GM19455 (cell line): ENCODE results near the gene TRMT2A.

Experiments
- ATAC-seq: cut with Tn5 transposase; IDR thresholded peaks from one replicate; pipeline ENCODE4 v1.9.1; 2021; ENCODE audit not compliant: unreplicated experiment

TRMT2A gene

DNA sequence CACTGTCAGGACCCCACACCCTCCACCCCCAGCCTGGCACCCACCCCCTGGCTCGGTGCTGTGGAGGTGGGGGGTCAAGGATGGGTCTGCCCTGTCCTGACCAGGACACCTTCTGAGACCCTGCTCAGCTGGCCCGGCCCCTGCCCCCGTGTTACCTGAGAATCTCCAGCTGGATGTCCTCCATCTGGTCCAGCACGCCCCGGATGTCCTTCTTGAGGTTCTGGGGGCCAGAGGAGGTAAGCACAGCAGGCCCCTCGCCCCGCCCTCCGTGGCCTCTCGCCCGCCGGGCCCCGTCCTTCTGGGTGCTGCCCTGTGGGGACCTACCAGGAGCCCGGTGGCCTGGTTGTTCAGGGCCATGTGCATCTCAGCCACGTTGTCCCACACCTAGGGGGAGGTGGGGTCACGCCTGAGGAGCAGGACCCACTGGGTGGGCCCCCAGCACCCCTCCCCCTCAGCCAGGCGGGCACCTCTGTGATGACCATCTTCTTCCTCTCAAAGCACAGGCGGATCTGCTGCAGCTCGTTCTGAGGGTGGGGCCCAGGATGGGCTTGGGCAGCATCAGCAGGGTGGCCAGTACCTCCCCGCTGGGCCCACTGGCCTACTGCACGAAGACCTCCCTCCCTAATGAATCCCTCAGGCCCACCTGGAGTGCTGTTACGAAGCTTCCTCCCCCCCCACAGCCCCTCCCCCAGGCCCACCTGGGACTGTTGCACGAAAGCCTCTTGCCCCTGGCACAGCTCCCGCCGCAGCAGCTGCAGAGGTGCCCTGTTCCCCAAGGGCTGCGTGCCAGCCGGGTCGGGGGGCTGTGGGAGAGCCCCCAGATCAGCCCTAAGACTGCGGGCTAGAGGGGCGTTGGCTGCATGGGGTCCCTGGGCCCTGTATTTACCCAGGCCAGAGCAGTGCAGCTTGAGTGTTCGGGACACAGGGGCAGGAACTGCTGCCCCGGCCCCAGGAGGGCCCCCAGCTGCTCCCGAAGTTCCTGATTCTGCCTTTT is 32.5 kb upstream of the TRMT2A start:
- ATAC-seq: no peak

DNA sequence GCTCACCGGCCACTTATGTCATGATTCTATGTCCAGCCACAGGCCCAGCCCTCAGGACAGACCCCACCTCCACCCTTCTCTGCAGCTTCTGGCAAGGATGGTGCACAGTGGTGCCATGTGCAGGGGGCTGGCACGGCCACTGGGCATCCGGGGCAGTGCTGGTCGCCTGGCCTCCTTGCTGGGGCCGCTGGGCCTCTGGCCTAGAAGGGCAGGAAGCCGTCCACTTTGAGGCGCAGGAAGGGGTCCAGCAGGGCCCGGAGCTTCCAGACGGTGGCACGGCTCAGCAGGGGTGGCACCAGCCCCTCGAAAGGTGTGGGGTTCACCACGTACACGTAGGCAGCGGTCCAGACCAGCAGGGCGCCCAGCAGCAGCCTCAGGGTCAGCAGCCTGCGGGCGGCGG is 31.4 kb upstream of the TRMT2A start:
- ATAC-seq: no peak

DNA sequence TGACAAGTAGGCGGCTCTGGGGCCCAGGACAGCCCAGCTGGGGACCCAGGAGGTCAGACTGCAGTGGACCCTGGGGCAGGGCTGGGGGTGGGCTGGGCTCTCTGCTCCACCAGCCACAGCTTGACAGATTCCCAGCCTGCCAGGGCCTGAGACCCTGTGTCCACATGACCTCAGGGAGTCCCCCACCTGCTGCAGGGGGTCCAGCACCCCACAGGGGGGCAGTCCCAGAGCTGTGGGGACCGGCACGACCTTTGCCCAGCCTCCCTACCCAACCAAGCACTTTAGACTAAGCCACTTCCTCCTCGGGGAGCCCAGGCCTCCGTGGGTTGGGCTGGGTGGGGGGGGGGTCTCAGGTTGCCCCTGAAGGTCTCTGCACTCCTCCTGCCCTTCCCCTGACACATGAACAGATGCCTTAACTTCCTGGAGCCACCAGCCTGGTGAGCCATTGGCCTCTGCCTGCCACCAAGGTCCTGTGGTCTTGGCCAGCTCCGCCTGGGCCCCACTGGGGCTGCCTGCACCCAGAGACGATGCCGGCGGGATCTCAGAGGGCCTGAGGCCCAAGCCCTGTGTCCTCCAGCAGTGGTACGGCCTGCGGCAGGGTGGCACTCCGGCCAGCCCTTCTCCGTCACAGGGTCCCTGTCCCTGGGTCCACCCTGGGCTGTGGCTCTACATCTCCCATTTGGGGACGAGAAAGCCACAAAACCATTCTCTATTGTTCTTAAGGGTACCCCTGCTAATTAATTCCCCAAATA is 30.4 kb upstream of the TRMT2A start:
- ATAC-seq: no peak

DNA sequence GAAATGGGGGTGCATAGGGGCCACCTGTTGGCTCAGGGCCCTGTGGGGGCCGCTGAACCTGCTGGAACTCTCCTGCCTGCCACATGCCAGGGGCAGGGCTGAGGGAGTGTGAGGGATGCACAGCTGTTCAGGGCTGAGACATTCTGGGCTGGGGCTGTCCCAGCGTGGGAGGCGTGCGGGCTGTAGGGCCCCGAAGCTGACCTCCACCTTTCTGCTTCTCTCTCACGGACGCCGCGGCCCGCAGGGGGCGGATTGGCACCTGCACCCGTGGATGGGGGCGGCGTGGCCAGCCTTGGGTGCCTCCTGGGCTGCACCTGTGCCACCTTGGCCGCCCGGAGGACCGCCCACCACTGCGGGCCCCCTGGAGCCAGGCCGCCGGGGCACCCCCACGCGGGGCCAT is 29.8 kb upstream of the TRMT2A start:
- no peak for ATAC-seq

- ATAC-seq: no peak
Measured at GRCh38 chr22:20145832-20146223, 28.8 kb upstream of the TRMT2A start.

GRCh38 chr22:20145206-20145831 is 28.3 kb upstream of the TRMT2A start:
- ATAC-seq: no peak

DNA sequence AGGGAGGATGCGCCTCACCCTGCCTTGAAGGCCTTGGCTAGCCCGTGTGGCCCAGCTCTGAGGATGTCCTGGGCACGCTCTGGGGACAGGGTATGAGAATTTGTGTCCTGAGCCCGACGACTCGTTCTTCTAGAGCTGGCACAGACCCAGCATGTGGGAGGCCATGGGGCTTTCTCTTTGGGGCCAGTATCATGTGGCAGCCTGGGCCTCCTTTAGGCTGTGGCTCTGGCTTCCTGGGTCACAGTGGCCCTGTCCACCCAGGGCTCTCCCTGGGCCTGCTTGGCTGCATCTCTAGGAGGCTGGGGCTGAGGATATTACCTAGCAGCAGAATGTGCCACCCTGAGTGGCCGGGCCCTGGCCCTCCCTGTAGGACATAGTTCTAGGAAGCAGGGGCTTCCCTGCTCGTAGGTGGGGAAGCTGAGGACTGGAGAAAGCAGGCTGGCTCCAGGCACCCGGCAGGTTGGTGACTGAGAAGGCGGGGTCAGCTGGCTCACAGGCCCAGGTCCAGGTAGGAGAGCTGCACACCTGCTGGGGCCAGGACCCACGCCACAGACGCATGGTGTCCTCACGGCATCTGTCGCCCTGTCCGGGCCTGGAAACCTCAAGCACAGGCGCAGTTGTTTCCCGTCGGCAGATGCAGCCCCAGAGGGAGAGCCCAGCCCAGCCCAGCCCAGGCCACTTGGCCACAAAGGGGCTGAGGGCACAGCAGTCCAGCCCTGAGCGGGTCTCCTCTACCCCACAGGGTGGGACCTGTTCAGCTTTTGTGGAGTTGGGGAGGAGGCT is 27.0 kb upstream of the TRMT2A start:
- ATAC-seq: no peak

DNA sequence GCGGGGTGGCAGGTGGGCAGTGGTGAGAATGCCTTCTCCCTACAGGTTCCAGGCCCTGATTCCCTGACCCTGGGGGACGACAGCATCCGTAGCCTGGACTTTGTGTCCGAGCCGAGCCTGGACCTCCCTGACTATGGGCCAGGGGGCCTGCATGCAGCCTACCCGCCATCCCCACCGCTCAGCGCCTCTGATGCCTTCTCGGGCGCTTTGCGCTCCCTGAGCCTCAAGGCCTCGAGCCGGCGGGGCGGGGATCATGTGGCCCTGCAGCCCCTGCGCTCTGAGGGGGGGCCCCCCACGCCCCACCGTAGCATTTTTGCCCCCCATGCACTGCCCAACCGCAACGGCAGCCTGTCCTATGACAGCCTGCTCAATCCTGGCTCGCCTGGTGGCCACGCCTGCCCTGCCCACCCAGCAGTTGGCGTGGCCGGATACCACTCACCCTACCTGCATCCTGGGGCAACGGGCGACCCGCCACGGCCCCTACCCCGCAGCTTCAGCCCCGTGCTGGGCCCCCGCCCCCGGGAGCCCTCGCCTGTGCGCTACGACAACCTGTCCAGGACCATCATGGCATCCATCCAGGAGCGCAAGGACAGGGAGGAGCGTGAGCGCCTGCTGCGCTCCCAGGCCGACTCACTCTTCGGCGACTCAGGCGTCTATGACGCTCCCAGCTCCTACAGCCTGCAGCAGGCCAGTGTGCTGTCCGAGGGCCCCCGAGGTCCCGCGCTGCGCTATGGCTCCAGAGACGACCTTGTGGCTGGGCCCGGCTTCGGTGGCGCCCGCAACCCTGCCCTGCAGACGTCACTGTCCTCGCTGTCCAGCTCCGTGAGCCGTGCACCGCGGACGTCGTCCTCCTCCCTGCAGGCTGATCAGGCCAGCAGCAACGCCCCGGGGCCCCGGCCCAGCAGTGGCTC is 25.9 kb upstream of the TRMT2A start:
- ATAC-seq: no peak

- ATAC-seq: no peak
Measured at GRCh38 chr22:20141186-20142077, 24.4 kb upstream of the TRMT2A start.

GRCh38 chr22:20140521-20140964 is 23.5 kb upstream of the TRMT2A start:
- no peak for ATAC-seq

GRCh38 chr22:20140107-20140445 is 23.1 kb upstream of the TRMT2A start:
- no peak for ATAC-seq

- no peak for ATAC-seq
Measured at GRCh38 chr22:20139391-20140106, 22.5 kb upstream of the TRMT2A start.

DNA sequence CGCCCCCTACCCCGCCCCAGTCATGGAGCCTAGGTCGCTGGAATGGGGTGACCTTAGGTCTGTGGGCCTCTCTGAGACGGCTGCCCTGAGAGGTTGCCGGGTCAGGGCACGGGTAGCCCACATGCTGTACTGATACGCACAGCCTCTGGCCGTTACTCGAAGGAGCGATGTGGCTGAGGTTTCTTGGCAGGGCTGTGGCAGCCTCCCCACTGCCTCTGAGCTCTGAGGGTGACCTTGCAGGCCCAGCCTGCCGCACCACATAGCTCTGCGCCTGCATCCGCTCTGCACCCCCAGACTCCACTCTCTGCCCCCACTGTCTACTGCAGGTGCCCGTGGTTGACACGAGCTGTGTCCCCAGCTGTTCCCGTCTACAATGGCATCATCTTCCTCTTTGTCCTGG is 21.8 kb upstream of the TRMT2A start:
- ATAC-seq: no peak

- no peak for ATAC-seq
Measured at GRCh38 chr22:20138417-20138738, 21.4 kb upstream of the TRMT2A start.

GRCh38 chr22:20137671-20138416 is 20.8 kb upstream of the TRMT2A start:
- ATAC-seq: no peak

GRCh38 chr22:20137113-20137512 is 20.1 kb upstream of the TRMT2A start:
- no peak for ATAC-seq

- ATAC-seq: no peak
Measured at GRCh38 chr22:20136603-20136873, 19.5 kb upstream of the TRMT2A start.
